Astrocyte of the cerebellum (primary cell): Measurements from ENCODE around the gene ANKS4B.
"Not testable (repeated sequence)": the region's sequence is repeated elsewhere in the genome, so short reads cannot be mapped to it uniquely, and the experiment has no call there.

Experiments
- DNase-seq: peaks from one replicate; pipeline ENCODE4 v3.0.0-alpha.2; 2011; ENCODE audit warnings: low read depth
- H3K4me3 ChIP-seq: 2 replicates; pipeline ENCODE4 v1.5.1; 2011; ENCODE audit warnings: mild to moderate bottlenecking, low read depth, low read length, moderate library complexity
- CTCF ChIP-seq: IDR thresholded peaks from 2 replicates; pipeline ENCODE4 v1.5.1; 2012; ENCODE audit warnings: low read length, low read depth, moderate library complexity, mild to moderate bottlenecking; ENCODE audit errors: missing control alignments
- in situ Hi-C: cut with HindIII; loops from 2 replicates; pipeline ENCODE4 v1.10.0; 2017; ENCODE audit warnings: low sequenced_read_pairs

ANKS4B gene

GRCh38 chr16:21239646-21240045 is 6.1 kb downstream of the ANKS4B start:
- no peak for DNase-seq
- no peak for TF ChIP-seq CTCF
- in situ Hi-C loops = loop anchor here (10.0 kb wide), 1 partner anchor 1395 kb away; no protein-coding TSS in a partner anchor
- H3K4me3 ChIP-seq = no peak overlapping the region

- no peak for TF ChIP-seq CTCF
- in situ Hi-C loops = no loop called here
- no peak for DNase-seq
- no peak overlapping the region for H3K4me3 ChIP-seq
Observed at GRCh38 chr16:21242756-21243155, 9.3 kb downstream of the ANKS4B start.

- no peak for DNase-seq
- in situ Hi-C loops = no loop called here
- TF ChIP-seq CTCF = no peak
- H3K4me3 ChIP-seq = no peak overlapping the region
Observed at GRCh38 chr16:21244518-21245215, 11.2 kb downstream of the ANKS4B start.

- H3K4me3 ChIP-seq, DNase-seq, in situ Hi-C loops: not testable (repeated sequence)
Observed at GRCh38 chr16:21248179-21248578, 14.7 kb downstream of the ANKS4B start.

- no peak for DNase-seq
- in situ Hi-C loops = loop anchor here (10.0 kb wide), 1 partner anchor 235 kb away; no protein-coding TSS in a partner anchor
- no peak overlapping the region for H3K4me3 ChIP-seq
- TF ChIP-seq CTCF = no peak
Observed at GRCh38 chr16:21250072-21250923, 16.8 kb downstream of the ANKS4B start.

GRCh38 chr16:21253470-21253869 is 20.0 kb downstream of the ANKS4B start:
- in situ Hi-C loops = loop anchor here (10.0 kb wide), 1 partner anchor 239 kb away; no protein-coding TSS in a partner anchor
- TF ChIP-seq CTCF = no peak
- DNase-seq = no peak

GRCh38 chr16:21256636-21257035 is 23.1 kb downstream of the ANKS4B start:
- in situ Hi-C loops = loop anchor here (10.0 kb wide), 1 partner anchor 242 kb away; no protein-coding TSS in a partner anchor
- DNase-seq = no peak
- no peak for TF ChIP-seq CTCF
- H3K4me3 ChIP-seq = no peak overlapping the region

More at GRCh38 chr16:21253470-21253869, 20.0 kb downstream of the ANKS4B start:
- H3K4me3 ChIP-seq = no peak overlapping the region
